Measurements from ENCODE around the gene HEG1.

DNA sequence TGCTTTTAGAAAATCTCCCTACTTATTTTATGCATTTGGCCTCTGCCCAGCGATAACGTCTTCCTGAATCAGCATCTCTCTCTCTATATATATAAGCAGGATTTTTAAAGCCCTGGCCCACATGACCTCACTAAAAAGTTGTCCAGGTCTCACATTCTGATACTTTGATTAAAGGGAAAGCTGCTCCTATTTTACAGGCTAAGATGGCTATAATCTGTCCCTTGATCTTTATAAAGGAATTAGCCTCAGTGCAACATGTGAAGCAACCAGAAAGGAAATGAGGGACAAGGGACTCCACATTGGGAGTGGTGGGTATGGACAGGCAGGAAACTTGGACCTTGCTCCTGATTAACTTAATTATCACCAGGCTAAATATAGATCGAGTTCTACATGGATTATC is 95.7 kb downstream of the HEG1 start:
- TF ChIP-seq CTCF (IDR thresholded peaks at IDR 0.05) (no peak), POLR2A (IDR thresholded peaks at IDR 0.05) (no peak), EP300 (IDR thresholded peaks at IDR 0.05) (no peak), POLR2AphosphoS5 (IDR thresholded peaks at IDR 0.05) (no peak)

All from gastroesophageal sphincter (tissue), 3 donors.